Spinal cord (tissue), 10 donors: ENCODE results near the gene PTPRQ. TPM values are rescaled to one million over a fixed set of nuclear protein-coding genes. Genes with fewer than 3 reads are reported as not detected.

Experiments used
- DNase-seq, 6 donors: peaks; one replicate each; pipeline versions ENCODE4 v3.0.0 to v3.0.0-alpha.2; 2013 to 2015; ENCODE audit warnings: low spot score in 6 of 6, low read depth in 4 of 6
- H3K27ac ChIP-seq: one replicate; pipeline ENCODE4 v1.5.1; 2013; ENCODE audit warnings: low read depth, low read length, control low read depth
- H3K27me3 ChIP-seq: one replicate; pipeline ENCODE4 v1.6.1; 2013; ENCODE audit warnings: low read length; ENCODE audit not compliant: control insufficient read depth, insufficient read depth
- H3K36me3 ChIP-seq: one replicate; pipeline ENCODE4 v1.6.1; 2013; ENCODE audit warnings: low read length; ENCODE audit not compliant: control insufficient read depth, insufficient read depth
- H3K4me1 ChIP-seq: one replicate; pipeline ENCODE4 v1.6.1; 2013; ENCODE audit warnings: low read length; ENCODE audit not compliant: control insufficient read depth, insufficient read depth
- H3K4me3 ChIP-seq: one replicate; pipeline ENCODE4 v1.5.1; 2013; ENCODE audit warnings: low read depth, low read length, control low read depth
- H3K9me3 ChIP-seq: one replicate; pipeline ENCODE4 v1.6.1; 2013; ENCODE audit warnings: low read length; ENCODE audit not compliant: control insufficient read depth, insufficient read depth
- WGBS: methylation state at CpG from one replicate; pipeline ENCODE4 v1.1.5; 2013; ENCODE audit warnings: missing lambda C conversion rate; ENCODE audit not compliant: insufficient coverage; 5-methylcytosine and 5-hydroxymethylcytosine counted together
- polyA plus RNA-seq, 2 donors: library from polyadenylated mRNA; unstranded; fragments of 120-200 nt; gene quantifications; one replicate each; pipeline ENCODE4 v1.2.1, GENCODE V29; 2013; ENCODE audit not compliant: insufficient read length in 2 of 2
- total RNA-seq, 2 donors: library from RNA; depleted of rRNA in 1 of 2; stranded (reverse); fragments of 120-200 nt in 1 of 2; fragments of >200 nt in 1 of 2; gene quantifications; one replicate each; pipeline versions ENCODE4 v1.2.3 to v1.2.4, GENCODE V29; 2013 to 2014
- donor health status: healthy.

The PTPRQ gene
- total and polyA plus RNA-seq, 4 donors: 0.99 to 1.7 (median 1.3) TPM

- no peaks in the 10 kb centered on the region for H3K9me3 ChIP-seq
- WGBS: 67% methylated on average over 9 of the region's 12 CpGs
- no peak for DNase-seq
- H3K36me3 ChIP-seq: no peaks in the 10 kb centered on the region
- peaks cover 6% of the 10 kb centered on the region for H3K4me1 ChIP-seq
- no peak overlapping the region for H3K4me3 ChIP-seq
- H3K27me3 ChIP-seq: peaks cover 8% of the 10 kb centered on the region
- H3K27ac ChIP-seq: no peak overlapping the region
Measured at GRCh38 chr12:80702889-80703805, 259.1 kb downstream of the PTPRQ start.

- Histone ChIP-seq H3K36me3 (no peaks in the 10 kb centered on the region), H3K4me1 (peaks cover 15% of the 10 kb centered on the region), H3K27me3 (peaks cover 18% of the 10 kb centered on the region), H3K9me3 (no peaks in the 10 kb centered on the region), H3K27ac (no peak overlapping the region), H3K4me3 (no peak overlapping the region)
- no peak for DNase-seq
- no CpG with 5 or more reads among the region's 2 CpGs for WGBS
Measured at GRCh38 chr12:80704420-80704819, 260.4 kb downstream of the PTPRQ start.

- no peak for DNase-seq
- no peaks in the 10 kb centered on the region for H3K9me3 ChIP-seq
- H3K36me3 ChIP-seq: no peaks in the 10 kb centered on the region
- 72% methylated on average over 4 of the region's 4 CpGs for WGBS
- peaks cover 34% of the 10 kb centered on the region for H3K27me3 ChIP-seq
- peaks cover 15% of the 10 kb centered on the region for H3K4me1 ChIP-seq
- H3K4me3 ChIP-seq: peak within 1 kb of the TSS; percentile 47
- no peak within 1 kb of the TSS for H3K27ac ChIP-seq
Measured at GRCh38 chr12:80707126-80707829, 263.2 kb downstream of the PTPRQ start, which contains the start of gene MYF6. TSS of gene MYF6 (plus strand) at chr12:80707634. CDS start at chr12:80707720, 86 bp downstream.

GRCh38 chr12:80707830-80708258 lies 263.8 kb downstream of the PTPRQ start:
- WGBS: 30% methylated on average over 21 of the region's 21 CpGs
- Histone ChIP-seq H3K27ac (no peak overlapping the region), H3K36me3 (no peaks in the 10 kb centered on the region)

GRCh38 chr12:80708259-80708974 lies 264.4 kb downstream of the PTPRQ start:
- H3K27me3 ChIP-seq: peaks cover 42% of the 10 kb centered on the region
- peak; percentile 6 to 76 (median 22) for DNase-seq
- peak overlapping the region; percentile 47 for H3K4me3 ChIP-seq
- 2% methylated on average over 41 of the region's 50 CpGs for whole genome bisulfite sequencing
- H3K9me3 ChIP-seq: no peaks in the 10 kb centered on the region
- peaks cover 15% of the 10 kb centered on the region for H3K4me1 ChIP-seq
- no peak overlapping the region for H3K27ac ChIP-seq
- H3K36me3 ChIP-seq: no peaks in the 10 kb centered on the region

More at GRCh38 chr12:80707830-80708258, 263.8 kb downstream of the PTPRQ start:
- H3K27me3 ChIP-seq: peaks cover 39% of the 10 kb centered on the region
- peak in 1 of 6 donors; percentile 4 for DNase-seq
- peak overlapping the region; percentile 47 for H3K4me3 ChIP-seq
- peaks cover 15% of the 10 kb centered on the region for H3K4me1 ChIP-seq
- no peaks in the 10 kb centered on the region for H3K9me3 ChIP-seq

- WGBS: 20% methylated on average over 1 of the region's 10 CpGs
- Histone ChIP-seq H3K27ac (no peak overlapping the region), H3K27me3 (peaks cover 48% of the 10 kb centered on the region), H3K9me3 (no peaks in the 10 kb centered on the region), H3K4me1 (peaks cover 15% of the 10 kb centered on the region), H3K36me3 (no peaks in the 10 kb centered on the region), H3K4me3 (peak overlapping the region; percentile 47)
- DNase-seq: no peak
Measured at GRCh38 chr12:80708975-80709328, 264.9 kb downstream of the PTPRQ start.

GRCh38 chr12:80709811-80710726 lies 266.0 kb downstream of the PTPRQ start:
- Histone ChIP-seq H3K27ac (no peak overlapping the region), H3K36me3 (no peaks in the 10 kb centered on the region), H3K27me3 (peaks cover 59% of the 10 kb centered on the region), H3K4me3 (no peak overlapping the region), H3K4me1 (peaks cover 15% of the 10 kb centered on the region), H3K9me3 (no peaks in the 10 kb centered on the region)
- DNase-seq: no peak
- WGBS: 54% methylated on average over 10 of the region's 20 CpGs

GRCh38 chr12:80710727-80711449 lies 266.9 kb downstream of the PTPRQ start:
- H3K27ac ChIP-seq: no peak overlapping the region
- no peaks in the 10 kb centered on the region for H3K9me3 ChIP-seq
- peaks cover 15% of the 10 kb centered on the region for H3K4me1 ChIP-seq
- WGBS: no CpG with 5 or more reads among the region's 1 CpG
- H3K27me3 ChIP-seq: peaks cover 67% of the 10 kb centered on the region
- no peaks in the 10 kb centered on the region for H3K36me3 ChIP-seq
- peak in 1 of 6 donors; percentile 29 for DNase-seq
- no peak overlapping the region for H3K4me3 ChIP-seq
